Measurements from ENCODE around the gene LPCAT1. TPM values are rescaled to one million over a fixed set of nuclear protein-coding genes. Genes with fewer than 3 reads are reported as not detected.

Gene LPCAT1
- total RNA-seq, 5 donors from 2014 or later (not counting 1 experiment from before 2014, with no cell fraction given), result 27.9 to 57.7 (median 50.3) TPM

- peaks cover 0 to 7% of the 10 kb centered on the region in 2 experiments for H3K27me3 ChIP-seq (replicated peaks in 1 of 2; ENCODE audit: control insufficient read depth in 2 of 2, extremely low read depth in 1 of 2, insufficient read depth in 2 of 2, low read length in 1 of 2)
- Mint-ChIP-seq H3K4me1 (no peaks in the 10 kb centered on the region), H3K4me3 (no peak overlapping the region), H3K27me3 (peaks cover 4% of the 10 kb centered on the region in 2 donors), H3K27ac (no peak overlapping the region), H3K9me3 (no peaks in the 10 kb centered on the region), H3K36me3 (peaks cover 9% of the 10 kb centered on the region)
- DNase-seq (no peak), ATAC-seq (replicated peaks in 1 of 4) (no peak)
- H3K9me3 ChIP-seq, result no peaks in the 10 kb centered on the region
- H3K4me3 ChIP-seq (ENCODE audit: control insufficient read depth in 1 of 2, extremely low read depth in 1 of 2, low read length in 1 of 2), result no peak overlapping the region
- H3K36me3 ChIP-seq (ENCODE audit: control insufficient read depth in 2 of 2, extremely low read depth in 1 of 2, insufficient read depth in 1 of 2, low read length in 1 of 2), result no peaks in the 10 kb centered on the region
- no peaks in the 10 kb centered on the region for H3K4me1 ChIP-seq (ENCODE audit: control insufficient read depth in 1 of 2, extremely low read depth in 1 of 2, insufficient read depth in 2 of 2, low read length in 2 of 2)
- POLR2A ChIA-PET, result interaction anchor here in 1 of 2 donors (0.6 kb wide), 1 partner anchor 416 kb away, joined by 3 read pairs; no protein-coding TSS in a partner anchor
- CTCF ChIA-PET, result no interaction called here
- 83% methylated on average over 24 of the region's 25 CpGs for WGBS (ENCODE audit: insufficient coverage)
- H3K27ac ChIP-seq (ENCODE audit: low read length), result no peak overlapping the region
Measured at GRCh38 chr5:1565737-1566734, 42.3 kb upstream of the LPCAT1 start.

- Mint-ChIP-seq H3K36me3 (peaks cover 6% of the 10 kb centered on the region), H3K4me3 (no peak overlapping the region), H3K4me1 (no peaks in the 10 kb centered on the region), H3K27me3 (peaks cover 6 to 7% of the 10 kb centered on the region in 2 donors), H3K27ac (no peak overlapping the region), H3K9me3 (no peaks in the 10 kb centered on the region)
- H3K4me1 ChIP-seq (ENCODE audit: control insufficient read depth in 1 of 2, extremely low read depth in 1 of 2, insufficient read depth in 2 of 2, low read length in 2 of 2), result no peaks in the 10 kb centered on the region
- H3K27me3 ChIP-seq (replicated peaks in 1 of 2; ENCODE audit: control insufficient read depth in 2 of 2, extremely low read depth in 1 of 2, insufficient read depth in 2 of 2, low read length in 1 of 2), result peaks cover 0 to 7% of the 10 kb centered on the region in 2 experiments
- DNase-seq (no peak), ATAC-seq (replicated peaks in 1 of 4) (no peak)
- no peaks in the 10 kb centered on the region for H3K9me3 ChIP-seq
- CTCF ChIA-PET, result no interaction called here
- no peak overlapping the region for H3K27ac ChIP-seq (ENCODE audit: low read length)
- WGBS (ENCODE audit: insufficient coverage), result 89% methylated on average over 18 of the region's 22 CpGs
- no peak overlapping the region for H3K4me3 ChIP-seq (ENCODE audit: control insufficient read depth in 1 of 2, extremely low read depth in 1 of 2, low read length in 1 of 2)
- POLR2A ChIA-PET, result no interaction called here
- H3K36me3 ChIP-seq (ENCODE audit: control insufficient read depth in 2 of 2, extremely low read depth in 1 of 2, insufficient read depth in 1 of 2, low read length in 1 of 2), result no peaks in the 10 kb centered on the region
Measured at GRCh38 chr5:1564824-1565736, 41.3 kb upstream of the LPCAT1 start.

- WGBS (ENCODE audit: insufficient coverage), result 57% methylated on average over 8 of the region's 14 CpGs
- Mint-ChIP-seq H3K27ac (no peak overlapping the region), H3K36me3 (peaks cover 6% of the 10 kb centered on the region), H3K27me3 (peaks cover 7% of the 10 kb centered on the region in 2 donors), H3K9me3 (no peaks in the 10 kb centered on the region), H3K4me1 (no peaks in the 10 kb centered on the region), H3K4me3 (no peak overlapping the region)
- peaks cover 0 to 13% of the 10 kb centered on the region in 2 experiments for H3K27me3 ChIP-seq (replicated peaks in 1 of 2; ENCODE audit: control insufficient read depth in 2 of 2, extremely low read depth in 1 of 2, insufficient read depth in 2 of 2, low read length in 1 of 2)
- no peaks in the 10 kb centered on the region for H3K36me3 ChIP-seq (ENCODE audit: control insufficient read depth in 2 of 2, extremely low read depth in 1 of 2, insufficient read depth in 1 of 2, low read length in 1 of 2)
- ChIA-PET CTCF (no interaction called here), POLR2A (no interaction called here)
- ATAC-seq (replicated peaks in 1 of 4) (no peak), DNase-seq (peak in 1 of 35 experiments; percentile 25)
- no peaks in the 10 kb centered on the region for H3K4me1 ChIP-seq (ENCODE audit: control insufficient read depth in 1 of 2, extremely low read depth in 1 of 2, insufficient read depth in 2 of 2, low read length in 2 of 2)
- no peak overlapping the region for H3K27ac ChIP-seq (ENCODE audit: low read length)
- no peak overlapping the region for H3K4me3 ChIP-seq (ENCODE audit: control insufficient read depth in 1 of 2, extremely low read depth in 1 of 2, low read length in 1 of 2)
- no peaks in the 10 kb centered on the region for H3K9me3 ChIP-seq
Measured at GRCh38 chr5:1564182-1564748, 40.5 kb upstream of the LPCAT1 start.

GRCh38 chr5:1563617-1564181 is 39.9 kb upstream of the LPCAT1 start:
- DNase-seq (no peak), ATAC-seq (replicated peaks in 1 of 4) (no peak)
- Mint-ChIP-seq H3K27ac (no peak overlapping the region), H3K36me3 (peaks cover 6% of the 10 kb centered on the region), H3K27me3 (peaks cover 7 to 10% of the 10 kb centered on the region in 2 donors), H3K4me3 (no peak overlapping the region), H3K9me3 (no peaks in the 10 kb centered on the region), H3K4me1 (no peaks in the 10 kb centered on the region)
- 57% methylated on average over 4 of the region's 7 CpGs for WGBS (ENCODE audit: insufficient coverage)
- H3K4me1 ChIP-seq (ENCODE audit: control insufficient read depth in 1 of 2, extremely low read depth in 1 of 2, insufficient read depth in 2 of 2, low read length in 2 of 2), result no peaks in the 10 kb centered on the region
- no peaks in the 10 kb centered on the region for H3K9me3 ChIP-seq
- H3K36me3 ChIP-seq (ENCODE audit: control insufficient read depth in 2 of 2, extremely low read depth in 1 of 2, insufficient read depth in 1 of 2, low read length in 1 of 2), result no peaks in the 10 kb centered on the region
- H3K4me3 ChIP-seq (ENCODE audit: control insufficient read depth in 1 of 2, extremely low read depth in 1 of 2, low read length in 1 of 2), result no peak overlapping the region
- peaks cover 0 to 13% of the 10 kb centered on the region in 2 experiments for H3K27me3 ChIP-seq (replicated peaks in 1 of 2; ENCODE audit: control insufficient read depth in 2 of 2, extremely low read depth in 1 of 2, insufficient read depth in 2 of 2, low read length in 1 of 2)
- H3K27ac ChIP-seq (ENCODE audit: low read length), result no peak overlapping the region
- CTCF ChIA-PET, result no interaction called here
- POLR2A ChIA-PET, result no interaction called here

- POLR2A ChIA-PET, result no interaction called here
- Mint-ChIP-seq H3K9me3 (no peaks in the 10 kb centered on the region), H3K4me3 (no peak overlapping the region), H3K36me3 (peaks cover 4% of the 10 kb centered on the region), H3K27me3 (peaks cover 7 to 10% of the 10 kb centered on the region in 2 donors), H3K4me1 (no peaks in the 10 kb centered on the region), H3K27ac (no peak overlapping the region)
- peaks cover 0 to 13% of the 10 kb centered on the region in 2 experiments for H3K27me3 ChIP-seq (replicated peaks in 1 of 2; ENCODE audit: control insufficient read depth in 2 of 2, extremely low read depth in 1 of 2, insufficient read depth in 2 of 2, low read length in 1 of 2)
- CTCF ChIA-PET, result no interaction called here
- H3K27ac ChIP-seq (ENCODE audit: low read length), result no peak overlapping the region
- no peaks in the 10 kb centered on the region for H3K36me3 ChIP-seq (ENCODE audit: control insufficient read depth in 2 of 2, extremely low read depth in 1 of 2, insufficient read depth in 1 of 2, low read length in 1 of 2)
- 93% methylated on average over 21 of the region's 21 CpGs for WGBS (ENCODE audit: insufficient coverage)
- no peaks in the 10 kb centered on the region for H3K9me3 ChIP-seq
- DNase-seq (no peak), ATAC-seq (replicated peaks in 1 of 4) (no peak)
- H3K4me1 ChIP-seq (ENCODE audit: control insufficient read depth in 1 of 2, extremely low read depth in 1 of 2, insufficient read depth in 2 of 2, low read length in 2 of 2), result no peaks in the 10 kb centered on the region
- no peak overlapping the region for H3K4me3 ChIP-seq (ENCODE audit: control insufficient read depth in 1 of 2, extremely low read depth in 1 of 2, low read length in 1 of 2)
Measured at GRCh38 chr5:1563051-1563461, 39.3 kb upstream of the LPCAT1 start.

- POLR2A ChIA-PET, result no interaction called here
- ATAC-seq (replicated peaks in 1 of 4) (no peak), DNase-seq (no peak)
- Mint-ChIP-seq H3K27ac (no peak overlapping the region), H3K36me3 (peaks cover 3% of the 10 kb centered on the region), H3K4me3 (no peak overlapping the region), H3K4me1 (no peaks in the 10 kb centered on the region), H3K27me3 (peaks cover 7 to 10% of the 10 kb centered on the region in 2 donors), H3K9me3 (no peaks in the 10 kb centered on the region)
- H3K27me3 ChIP-seq (replicated peaks in 1 of 2; ENCODE audit: control insufficient read depth in 2 of 2, extremely low read depth in 1 of 2, insufficient read depth in 2 of 2, low read length in 1 of 2), result peaks cover 0 to 15% of the 10 kb centered on the region in 2 experiments
- H3K4me1 ChIP-seq (ENCODE audit: control insufficient read depth in 1 of 2, extremely low read depth in 1 of 2, insufficient read depth in 2 of 2, low read length in 2 of 2), result no peaks in the 10 kb centered on the region
- H3K27ac ChIP-seq (ENCODE audit: low read length), result no peak overlapping the region
- no peaks in the 10 kb centered on the region for H3K36me3 ChIP-seq (ENCODE audit: control insufficient read depth in 2 of 2, extremely low read depth in 1 of 2, insufficient read depth in 1 of 2, low read length in 1 of 2)
- WGBS (ENCODE audit: insufficient coverage), result no CpG with 5 or more reads among the region's 5 CpGs
- CTCF ChIA-PET, result no interaction called here
- no peak overlapping the region for H3K4me3 ChIP-seq (ENCODE audit: control insufficient read depth in 1 of 2, extremely low read depth in 1 of 2, low read length in 1 of 2)
- H3K9me3 ChIP-seq, result no peaks in the 10 kb centered on the region
Measured at GRCh38 chr5:1562599-1562998, 38.8 kb upstream of the LPCAT1 start.

All from T-cell (primary cell).